Stimulated activated CD8-positive, alpha-beta memory T cell treated with anti-CD3 and anti-CD28 coated beads, Interleukin-2, amount 100 ng/mL, for 48 hours (primary cell): Measurements from ENCODE around the gene SIRPA.
"Not testable (repeated sequence)": the region's sequence is repeated elsewhere in the genome, so short reads cannot be mapped to it uniquely, and the experiment has no call there.

Experiments
- DNase-seq, 2 donors: peaks; one replicate each; pipeline ENCODE4 v3.0.0-alpha.2; 2020; ENCODE audit warnings: low read depth in 2 of 2

SIRPA gene

GRCh38 chr20:1907586-1907985, 12.4 kb downstream of the SIRPA start:
- no peak for DNase-seq

GRCh38 chr20:1908191-1908590, 13.0 kb downstream of the SIRPA start:
- DNase-seq = no peak

GRCh38 chr20:1909097-1909496, 13.9 kb downstream of the SIRPA start:
- no peak for DNase-seq

GRCh38 chr20:1911536-1911935, 16.3 kb downstream of the SIRPA start:
- no peak for DNase-seq

- no peak for DNase-seq
Observed at GRCh38 chr20:1912053-1912452, 16.8 kb downstream of the SIRPA start.

- no peak for DNase-seq
Observed at GRCh38 chr20:1912646-1913045, 17.4 kb downstream of the SIRPA start.

GRCh38 chr20:1915233-1915632, 20.0 kb downstream of the SIRPA start:
- DNase-seq = not testable (repeated sequence)

- no peak for DNase-seq
Observed at GRCh38 chr20:1915725-1916124, 20.5 kb downstream of the SIRPA start.

GRCh38 chr20:1917786-1918185, 22.6 kb downstream of the SIRPA start:
- DNase-seq = no peak

- no peak for DNase-seq
Observed at GRCh38 chr20:1918491-1919165, 23.4 kb downstream of the SIRPA start.

- no peak for DNase-seq
Observed at GRCh38 chr20:1920252-1920651, 25.0 kb downstream of the SIRPA start.

- no peak for DNase-seq
Observed at GRCh38 chr20:1920826-1921225, 25.6 kb downstream of the SIRPA start.

GRCh38 chr20:1921985-1922384, 26.8 kb downstream of the SIRPA start:
- DNase-seq = not testable (repeated sequence)

GRCh38 chr20:1922786-1923185, 27.6 kb downstream of the SIRPA start:
- DNase-seq = no peak

- DNase-seq = no peak
Observed at GRCh38 chr20:1924910-1925861, 30.0 kb downstream of the SIRPA start.

- DNase-seq = no peak
Observed at GRCh38 chr20:1926237-1926636, 31.0 kb downstream of the SIRPA start.

GRCh38 chr20:1927217-1927616, 32.0 kb downstream of the SIRPA start:
- DNase-seq = no peak

- no peak for DNase-seq
Observed at GRCh38 chr20:1928154-1928553, 32.9 kb downstream of the SIRPA start.

GRCh38 chr20:1928782-1929181, 33.6 kb downstream of the SIRPA start:
- DNase-seq = no peak

GRCh38 chr20:1929460-1929859, 34.3 kb downstream of the SIRPA start:
- DNase-seq = no peak

GRCh38 chr20:1930165-1930564, 35.0 kb downstream of the SIRPA start:
- no peak for DNase-seq

GRCh38 chr20:1931830-1932229, 36.6 kb downstream of the SIRPA start:
- DNase-seq = no peak

- no peak for DNase-seq
Observed at GRCh38 chr20:1932971-1933370, 37.8 kb downstream of the SIRPA start.
